H7 (cell line): ENCODE measurements around the gene FHIP1A. TPM values are rescaled to one million over a fixed set of nuclear protein-coding genes. Genes with fewer than 3 reads are reported as not detected.

Experiments
- DNase-seq: peaks from one replicate; pipeline ENCODE4 v3.0.0; 2012
- H3K27me3 ChIP-seq: 2 replicates; pipeline ENCODE4 v1.6.0; 2011; ENCODE audit warnings: mild to moderate bottlenecking, low read length; ENCODE audit not compliant: control insufficient read depth, insufficient read depth
- H3K36me3 ChIP-seq: replicated peaks from 2 replicates; pipeline ENCODE4 v1.5.1; 2011; ENCODE audit warnings: low read length; ENCODE audit not compliant: control insufficient read depth, insufficient read depth
- H3K4me3 ChIP-seq: 2 replicates; pipeline ENCODE4 v1.5.1; 2011; ENCODE audit warnings: low read depth, mild to moderate bottlenecking, control low read depth, low read length, moderate library complexity; ENCODE audit not compliant: insufficient read depth
- total RNA-seq: library from RNA; depleted of rRNA; stranded (reverse); fragments of >200 nt; shearing (Covaris generic); gene quantifications from 2 replicates; pipeline ENCODE4 v1.2.3, GENCODE V29; 2014

Gene FHIP1A
- total RNA-seq, 1 experiment from 2014 or later = 24.2 TPM

GRCh38 chr4:151407466-151408379 is 1.3 kb upstream of the FHIP1A start:
- Histone ChIP-seq H3K4me3 (peak overlapping the region; percentile 85), H3K36me3 (no peaks in the 10 kb centered on the region), H3K27me3 (no peaks in the 10 kb centered on the region)
- peak; percentile 49 for DNase-seq

GRCh38 chr4:151408380-151408629 is 671 bp upstream of the FHIP1A start:
- Histone ChIP-seq H3K27me3 (no peaks in the 10 kb centered on the region), H3K36me3 (no peaks in the 10 kb centered on the region), H3K4me3 (peak overlapping the region; percentile 85)
- peak; percentile 67 for DNase-seq

- peak; percentile 76 for DNase-seq
- Histone ChIP-seq H3K36me3 (no peaks in the 10 kb centered on the region), H3K27me3 (no peaks in the 10 kb centered on the region), H3K4me3 (peak overlapping the region; percentile 61)
These were observed 716 bp downstream of the FHIP1A start for GRCh38 chr4:151409470-151410313.

GRCh38 chr4:151415978-151416377 is 7.0 kb downstream of the FHIP1A start:
- no peaks in the 10 kb centered on the region for H3K27me3 ChIP-seq
- DNase-seq = no peak
- H3K4me3 ChIP-seq = no peak overlapping the region
- no peaks in the 10 kb centered on the region; the same call in 1 of the 2 replicates for H3K36me3 ChIP-seq

- no peaks in the 10 kb centered on the region; the same call in 1 of the 2 replicates for H3K36me3 ChIP-seq
- H3K27me3 ChIP-seq = no peaks in the 10 kb centered on the region
- no peak for DNase-seq
- no peak overlapping the region for H3K4me3 ChIP-seq
These were observed 8.2 kb downstream of the FHIP1A start for GRCh38 chr4:151417164-151417571.

- no peaks in the 10 kb centered on the region for H3K27me3 ChIP-seq
- no peak overlapping the region for H3K4me3 ChIP-seq
- no peak for DNase-seq
- H3K36me3 ChIP-seq = no peaks in the 10 kb centered on the region; the same call in 1 of the 2 replicates
These were observed 8.9 kb downstream of the FHIP1A start for GRCh38 chr4:151417766-151418376.

- no peak overlapping the region for H3K4me3 ChIP-seq
- H3K27me3 ChIP-seq = no peaks in the 10 kb centered on the region
- no peaks in the 10 kb centered on the region; the same call in 1 of the 2 replicates for H3K36me3 ChIP-seq
- DNase-seq = no peak
These were observed 9.4 kb downstream of the FHIP1A start for GRCh38 chr4:151418385-151418784.

GRCh38 chr4:151418856-151419255 is 9.9 kb downstream of the FHIP1A start:
- no peaks in the 10 kb centered on the region; the same call in 1 of the 2 replicates for H3K36me3 ChIP-seq
- H3K4me3 ChIP-seq = no peak overlapping the region
- H3K27me3 ChIP-seq = no peaks in the 10 kb centered on the region
- no peak for DNase-seq

GRCh38 chr4:151420250-151420807 is 11.4 kb downstream of the FHIP1A start:
- Histone ChIP-seq H3K27me3 (no peaks in the 10 kb centered on the region), H3K4me3 (no peak overlapping the region), H3K36me3 (no peaks in the 10 kb centered on the region; the same call in 1 of the 2 replicates)
- DNase-seq = no peak

GRCh38 chr4:151422854-151423253 is 13.9 kb downstream of the FHIP1A start:
- H3K4me3 ChIP-seq = no peak overlapping the region
- H3K36me3 ChIP-seq = no peaks in the 10 kb centered on the region
- no peak for DNase-seq
- H3K27me3 ChIP-seq = no peaks in the 10 kb centered on the region

GRCh38 chr4:151426513-151426912 is 17.5 kb downstream of the FHIP1A start:
- Histone ChIP-seq H3K27me3 (no peaks in the 10 kb centered on the region), H3K4me3 (no peak overlapping the region), H3K36me3 (no peaks in the 10 kb centered on the region)
- no peak for DNase-seq

GRCh38 chr4:151427266-151427665 is 18.3 kb downstream of the FHIP1A start:
- no peak for DNase-seq

GRCh38 chr4:151428346-151428745 is 19.4 kb downstream of the FHIP1A start:
- no peaks in the 10 kb centered on the region for H3K36me3 ChIP-seq
- no peak overlapping the region for H3K4me3 ChIP-seq
- no peaks in the 10 kb centered on the region for H3K27me3 ChIP-seq
- DNase-seq = no peak

More at GRCh38 chr4:151427266-151427665, 18.3 kb downstream of the FHIP1A start:
- Histone ChIP-seq H3K4me3 (no peak overlapping the region), H3K36me3 (no peaks in the 10 kb centered on the region), H3K27me3 (no peaks in the 10 kb centered on the region)

- no peaks in the 10 kb centered on the region for H3K36me3 ChIP-seq
- H3K4me3 ChIP-seq = no peak overlapping the region
- no peaks in the 10 kb centered on the region for H3K27me3 ChIP-seq
- DNase-seq = no peak
These were observed 21.1 kb downstream of the FHIP1A start for GRCh38 chr4:151429957-151430570.
